K562 (cell line): Measurements from ENCODE around the gene ATP2A1. TPM values are rescaled to one million over a fixed set of nuclear protein-coding genes. Genes with fewer than 3 reads are reported as not detected.
A peak's percentile ranks its signal among the peaks of the same experiment; 100 is the strongest.

Experiments
- ATAC-seq: fragments of 200-7000 bp; cut with Tn5 transposase; 3 replicates; pipeline ENCODE4 v1.9.1; 2020; ENCODE audit warnings: moderate library complexity
- BruUV-seq: library from RNA; stranded (reverse); fragments of 400-500 nt; replicated peaks from 2 replicates; lab custom pipeline; 2021; lab: Mats Ljungman, UMichigan
- CTCF ChIA-PET: fragments of 300-600 bp; formaldehyde crosslinking; extraction: SDS; loops from one replicate; lab custom pipeline; 2021; ENCODE audit warnings: low intra/inter-chr PET ratio; lab: Yijun Ruan, JAX
- POLR2A ChIA-PET: fragments of 300-600, 350-650 bp; sonication (Branson Sonifier 250); formaldehyde crosslinking; extraction: SDS; loops from one replicate; lab custom pipeline; 2021; ENCODE audit warnings: antibody characterized with exemption, inconsistent platforms; lab: Yijun Ruan, JAX
- DNase-seq, 4 experiments: peaks; one replicate each; pipeline versions ENCODE4 v3.0.0 to v3.0.0-alpha.2; 2011 to 2018; ENCODE audit warnings: low spot score in 3 of 4, mixed read lengths in 3 of 4; ENCODE audit errors: extremely low read depth in 1 of 4
- FAIRE-seq: peaks from 2 replicates; lab custom pipeline; 2011; peaks lifted over from hg19 to GRCh38; lab: Jason Lieb, UNC
- H2AFZ ChIP-seq: 2 replicates; pipeline ENCODE4 v1.6.0; 2011; ENCODE audit warnings: low read depth, low read length, control low read depth, inconsistent platforms
- H3K27ac ChIP-seq: fragments of 200-600 bp; 3 replicates; pipeline ENCODE4 v1.8.0; 2011; ENCODE audit warnings: low read depth, mild to moderate bottlenecking, control low read depth, inconsistent platforms, low read length, moderate library complexity, mixed read lengths; ENCODE audit errors: extremely low read depth
- H3K27me3 ChIP-seq, 2 experiments: fragments of 300-600 bp in 1 of 2; 2 replicates in 1 of 2; 3 replicates in 1 of 2; pipeline versions ENCODE4 v1.6.0 to v1.8.0; 2011; ENCODE audit warnings: inconsistent platforms in 2 of 2, low read length in 2 of 2, mild to moderate bottlenecking in 1 of 2, mixed read lengths in 1 of 2, moderate library complexity in 1 of 2; ENCODE audit not compliant: control insufficient read depth in 2 of 2, insufficient read depth in 2 of 2
- H3K36me3 ChIP-seq: fragments of 300-600 bp; 3 replicates; pipeline ENCODE4 v1.8.0; 2011; ENCODE audit warnings: mild to moderate bottlenecking, low read length, inconsistent platforms; ENCODE audit not compliant: control insufficient read depth, insufficient read depth
- H3K4me1 ChIP-seq, 2 experiments: fragments of 200-600 bp in 1 of 2; replicated peaks in 1 of 2; 2 replicates in 1 of 2; 3 replicates in 1 of 2; pipeline versions ENCODE4 v1.5.1 to v1.8.0; 2011; ENCODE audit warnings: inconsistent platforms in 2 of 2, low read length in 2 of 2, mild to moderate bottlenecking in 1 of 2, mixed read lengths in 1 of 2, moderate library complexity in 1 of 2; ENCODE audit not compliant: control insufficient read depth in 2 of 2, insufficient read depth in 2 of 2
- H3K4me2 ChIP-seq: 2 replicates; pipeline ENCODE4 v1.6.1; 2011; ENCODE audit warnings: low read length, control low read depth, inconsistent platforms, mixed read lengths; ENCODE audit not compliant: insufficient read depth
- H3K4me3 ChIP-seq: fragments of 200-600 bp; sonication (generic), shearing (Covaris generic); 2 replicates; pipeline ENCODE4 v1.5.1; 2016; ENCODE audit warnings: control low read depth, inconsistent platforms
- H3K79me2 ChIP-seq: fragments of 200-600 bp; 3 replicates; pipeline ENCODE4 v1.8.0; 2011; ENCODE audit warnings: low read length, inconsistent platforms; ENCODE audit not compliant: control insufficient read depth, insufficient read depth
- H3K9ac ChIP-seq, 2 experiments: 2 replicates each; pipeline versions ENCODE4 v1.6.0 to v1.6.1; 2011; ENCODE audit warnings: low read depth in 2 of 2, low read length in 2 of 2, control low read depth in 1 of 2, inconsistent platforms in 1 of 2, mild to moderate bottlenecking in 1 of 2, mixed read lengths in 1 of 2; ENCODE audit not compliant: insufficient read depth in 1 of 2
- H3K9me1 ChIP-seq: one replicate; pipeline ENCODE4 v1.6.0; 2011; ENCODE audit warnings: inconsistent platforms, mild to moderate bottlenecking, low read length, moderate library complexity; ENCODE audit not compliant: control insufficient read depth, insufficient read depth
- H3K9me3 ChIP-seq: replicated peaks from 2 replicates; pipeline ENCODE4 v1.5.1; 2011; ENCODE audit warnings: low read depth, low read length, inconsistent platforms; ENCODE audit not compliant: control insufficient read depth, insufficient read depth
- H4K20me1 ChIP-seq: replicated peaks from 2 replicates; pipeline ENCODE4 v1.6.1; 2011; ENCODE audit warnings: low read length, inconsistent platforms, mixed read lengths; ENCODE audit not compliant: control insufficient read depth, insufficient read depth
- JUNB ChIP-seq: fragments of 450-650 bp; formaldehyde crosslinking; conservative IDR thresholded peaks from 2 replicates; pipeline ENCODE4 v1.4.0; 2020; ENCODE audit warnings: mild to moderate bottlenecking
- RBBP5 ChIP-seq: fragments of 200-600 bp; sonication (generic); IDR thresholded peaks from 2 replicates; pipeline ENCODE4 v1.6.1; 2012; ENCODE audit warnings: borderline replicate concordance, mild to moderate bottlenecking, low read length, control low read depth, inconsistent platforms; ENCODE audit not compliant: insufficient read depth, poor library complexity, severe bottlenecking
- TRIM24 ChIP-seq, 2 experiments: fragments of 450-650 bp; IDR thresholded peaks; 2 replicates each; pipeline ENCODE4 v1.6.1; 2016
- ZFP1 ChIP-seq: fragments of 450-650 bp; formaldehyde crosslinking; IDR thresholded peaks from 2 replicates; pipeline ENCODE4 v1.4.0; 2020; ENCODE audit warnings: mild to moderate bottlenecking, mixed read lengths
- WGBS: fragments of 100-300 bp; shearing (Covaris generic); methylation state at CpG from one replicate; pipeline ENCODE4 v1.1.6; 2016; ENCODE audit warnings: low coverage, mixed read lengths; ENCODE audit not compliant: insufficient coverage; ENCODE audit errors: missing lambda C conversion rate; 5-methylcytosine and 5-hydroxymethylcytosine counted together
- in situ Hi-C: fragments of 300-500 bp; cut with MboI; formaldehyde crosslinking; loops from 4 replicates; pipeline ENCODE4 v1.15.0; 2018; ENCODE audit warnings: inconsistent platforms, mixed read lengths
- intact Hi-C: fragments of 100-400 bp; cut with micrococcal nuclease; formaldehyde crosslinking; loops from 2 replicates; pipeline ENCODE4 v1.14.2; 2022
- polyA plus RNA-seq, 8 experiments: library from polyadenylated mRNA; depleted of rRNA in 4 of 8; stranded (reverse) in 5 of 8; unstranded in 3 of 8; fragments of >200 nt; fragmentation: Nextera tagmentation in 2 of 8; fragmentation: Illumina TruSeq in 1 of 8; extraction: Ambion mirVana in 2 of 8; extraction: Trizol in 1 of 8; gene quantifications; 2 replicates each; pipeline versions ENCODE4 v1.2.1 to v1.2.3, GENCODE V29; 2011 to 2014; ENCODE audit warnings: inconsistent platforms in 1 of 8, missing spikeins in 1 of 8
- total RNA-seq, 7 experiments: library from RNA; depleted of rRNA in 6 of 7; stranded (reverse); fragments of >200 nt in 6 of 7; fragmentation: Illumina TruSeq in 2 of 7; extraction: Trizol in 2 of 7; gene quantifications; 2 replicates each; pipeline versions ENCODE4 v1.2.1 to v1.2.3, GENCODE V29; 2011 to 2021; ENCODE audit warnings: low replicate concordance in 1 of 7
- TF ChIP-seq, protein P1 (sequence below), 2 experiments: fragments of 250-450 bp in 1 of 2; fragments of 450-650 bp in 1 of 2; sonication (Bioruptor Pico) in 1 of 2; IDR thresholded peaks; 2 replicates each; pipeline versions ENCODE4 v1.6.1 to v1.8.0; 2016 to 2021; ENCODE audit warnings: mild to moderate bottlenecking in 2 of 2, moderate library complexity in 2 of 2, missing compliant biosample characterization in 1 of 2, missing genetic modification characterization in 1 of 2
- TF ChIP-seq, protein P2 (sequence below): fragments of 450-650 bp; formaldehyde crosslinking; IDR thresholded peaks from 2 replicates; pipeline ENCODE4 v1.4.0; 2020; ENCODE audit warnings: mild to moderate bottlenecking, moderate library complexity
- TF ChIP-seq, protein P3 (sequence below): sonication (generic); formaldehyde crosslinking; IDR thresholded peaks from 2 replicates; pipeline ENCODE4 v1.8.0; 2022; ENCODE audit warnings: missing genetic modification reagents, mild to moderate bottlenecking, borderline replicate concordance
- TF ChIP-seq, protein P4 (sequence below), 2 experiments: fragments of 450-650 bp; IDR thresholded peaks; 2 replicates each; pipeline ENCODE4 v1.6.1; 2016; ENCODE audit warnings: mild to moderate bottlenecking in 2 of 2, borderline replicate concordance in 1 of 2, low read depth in 1 of 2, moderate library complexity in 1 of 2

The ATP2A1 gene
- total and polyA plus RNA-seq, 9 of the 15 experiments (the other 6 are each of a cell fraction or from before 2014, with no cell fraction given), result 0.25 to 2.6 (median 0.65) TPM

DNA sequence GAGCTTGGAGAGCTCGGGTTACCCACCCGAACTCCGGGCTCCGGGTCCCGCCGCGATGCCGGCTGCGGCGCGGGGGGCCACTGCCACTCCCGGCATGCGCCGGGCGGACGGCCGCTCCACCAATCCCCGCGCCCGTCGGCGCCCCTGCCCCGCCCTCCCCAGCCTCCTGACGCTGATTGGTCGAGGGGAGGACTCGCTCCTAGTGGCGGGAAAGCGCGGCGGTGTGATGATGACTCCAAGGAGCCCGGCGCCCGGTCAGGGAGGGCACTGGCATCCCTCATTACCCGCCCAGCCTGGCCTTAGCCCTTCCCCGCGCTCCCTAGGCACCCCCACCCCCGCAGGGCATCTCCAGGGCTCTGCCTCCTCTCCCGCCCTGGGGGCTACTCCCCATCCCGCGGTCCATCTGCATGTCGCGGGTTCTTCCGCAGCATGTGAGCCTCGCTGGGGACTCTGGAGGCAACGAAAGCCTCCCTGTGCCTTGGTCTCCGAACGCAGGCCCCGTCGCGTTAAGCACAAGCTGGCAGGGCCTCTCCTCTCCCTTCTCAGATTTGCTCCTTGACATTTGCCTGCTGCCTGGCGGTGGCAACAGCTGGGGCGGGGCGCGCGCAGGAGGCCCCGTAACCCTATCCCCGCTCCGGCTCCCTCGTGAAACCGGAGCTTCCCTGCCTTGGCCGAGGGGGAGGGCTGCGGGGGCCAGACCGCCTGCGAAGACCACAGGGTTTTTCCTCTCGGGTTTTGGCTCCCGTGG lies 1.7 kb downstream of the ATP2A1 start:
- ChIA-PET CTCF (no interaction called here), POLR2A (interaction anchor here (0.6 to 2.1 kb wide), 6 partner anchors 8 to 64 kb away, joined by 3 to 10 read pairs (median 4); partner anchors contain the start of gene SH2B1)
- Histone ChIP-seq H3K9me3 (no peaks in the 10 kb centered on the region), H3K79me2 (peaks cover 9% of the 10 kb centered on the region), H2AFZ (peak overlapping the region; percentile 93), H3K4me1 (peaks cover 11 to 67% of the 10 kb centered on the region in 2 experiments; a peak in 4 of 5 replicates), H3K36me3 (peaks cover 2% of the 10 kb centered on the region; the same call in 1 of the 3 replicates), H3K4me2 (peak overlapping the region; percentile 84), H3K27ac (peak overlapping the region; percentile 61), H3K4me3 (peak overlapping the region; percentile 82), H3K9me1 (no peaks in the 10 kb centered on the region), H3K27me3 (no peaks in the 10 kb centered on the region), H4K20me1 (no peaks in the 10 kb centered on the region), H3K9ac (peak overlapping the region; percentile 70 to 92; a peak in 3 of 4 replicates)
- ATAC-seq, result peak; percentile 97
- peak; percentile 95 to 99 (median 99) for DNase-seq
- in situ Hi-C loops, result no loop called here
- no TSS peak for BruUV-seq
- 4% methylated on average over 28 of the region's 66 CpGs for WGBS
- intact Hi-C loops, result loop anchor here (5.0 kb wide), 2 partner anchors 33 to 57 kb away; partner anchors contain the start of gene TUFM
- FAIRE-seq, result peak; percentile 85
- no peak for TF ChIP-seq TRIM24 (IDR thresholded peaks at IDR 0.05)
- peak; percentile 52 for TF ChIP-seq RBBP5
- TF ChIP-seq, protein P1, sequence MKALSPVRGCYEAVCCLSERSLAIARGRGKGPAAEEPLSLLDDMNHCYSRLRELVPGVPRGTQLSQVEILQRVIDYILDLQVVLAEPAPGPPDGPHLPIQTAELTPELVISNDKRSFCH (CRISPR knock-in tag; IDR thresholded peaks at IDR 0.05), result no peak
- TF ChIP-seq, protein P1 (tag; IDR thresholded peaks at IDR 0.05), result peak; percentile 49
- no peak for TF ChIP-seq JUNB (CRISPR knock-in tag)
- TF ChIP-seq, protein P2, sequence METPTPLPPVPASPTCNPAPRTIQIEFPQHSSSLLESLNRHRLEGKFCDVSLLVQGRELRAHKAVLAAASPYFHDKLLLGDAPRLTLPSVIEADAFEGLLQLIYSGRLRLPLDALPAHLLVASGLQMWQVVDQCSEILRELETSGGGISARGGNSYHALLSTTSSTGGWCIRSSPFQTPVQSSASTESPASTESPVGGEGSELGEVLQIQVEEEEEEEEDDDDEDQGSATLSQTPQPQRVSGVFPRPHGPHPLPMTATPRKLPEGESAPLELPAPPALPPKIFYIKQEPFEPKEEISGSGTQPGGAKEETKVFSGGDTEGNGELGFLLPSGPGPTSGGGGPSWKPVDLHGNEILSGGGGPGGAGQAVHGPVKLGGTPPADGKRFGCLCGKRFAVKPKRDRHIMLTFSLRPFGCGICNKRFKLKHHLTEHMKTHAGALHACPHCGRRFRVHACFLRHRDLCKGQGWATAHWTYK (CRISPR knock-in tag), result peak; percentile 54; the same call in 1 of the 2 replicates
- TF ChIP-seq, protein P3, sequence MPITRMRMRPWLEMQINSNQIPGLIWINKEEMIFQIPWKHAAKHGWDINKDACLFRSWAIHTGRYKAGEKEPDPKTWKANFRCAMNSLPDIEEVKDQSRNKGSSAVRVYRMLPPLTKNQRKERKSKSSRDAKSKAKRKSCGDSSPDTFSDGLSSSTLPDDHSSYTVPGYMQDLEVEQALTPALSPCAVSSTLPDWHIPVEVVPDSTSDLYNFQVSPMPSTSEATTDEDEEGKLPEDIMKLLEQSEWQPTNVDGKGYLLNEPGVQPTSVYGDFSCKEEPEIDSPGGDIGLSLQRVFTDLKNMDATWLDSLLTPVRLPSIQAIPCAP, result 0 out of 2 replicates have a peak, but pooled peaks have one; percentile 70
- TF ChIP-seq ZFP1 (CRISPR knock-in tag), result no peak
- TF ChIP-seq, protein P4, sequence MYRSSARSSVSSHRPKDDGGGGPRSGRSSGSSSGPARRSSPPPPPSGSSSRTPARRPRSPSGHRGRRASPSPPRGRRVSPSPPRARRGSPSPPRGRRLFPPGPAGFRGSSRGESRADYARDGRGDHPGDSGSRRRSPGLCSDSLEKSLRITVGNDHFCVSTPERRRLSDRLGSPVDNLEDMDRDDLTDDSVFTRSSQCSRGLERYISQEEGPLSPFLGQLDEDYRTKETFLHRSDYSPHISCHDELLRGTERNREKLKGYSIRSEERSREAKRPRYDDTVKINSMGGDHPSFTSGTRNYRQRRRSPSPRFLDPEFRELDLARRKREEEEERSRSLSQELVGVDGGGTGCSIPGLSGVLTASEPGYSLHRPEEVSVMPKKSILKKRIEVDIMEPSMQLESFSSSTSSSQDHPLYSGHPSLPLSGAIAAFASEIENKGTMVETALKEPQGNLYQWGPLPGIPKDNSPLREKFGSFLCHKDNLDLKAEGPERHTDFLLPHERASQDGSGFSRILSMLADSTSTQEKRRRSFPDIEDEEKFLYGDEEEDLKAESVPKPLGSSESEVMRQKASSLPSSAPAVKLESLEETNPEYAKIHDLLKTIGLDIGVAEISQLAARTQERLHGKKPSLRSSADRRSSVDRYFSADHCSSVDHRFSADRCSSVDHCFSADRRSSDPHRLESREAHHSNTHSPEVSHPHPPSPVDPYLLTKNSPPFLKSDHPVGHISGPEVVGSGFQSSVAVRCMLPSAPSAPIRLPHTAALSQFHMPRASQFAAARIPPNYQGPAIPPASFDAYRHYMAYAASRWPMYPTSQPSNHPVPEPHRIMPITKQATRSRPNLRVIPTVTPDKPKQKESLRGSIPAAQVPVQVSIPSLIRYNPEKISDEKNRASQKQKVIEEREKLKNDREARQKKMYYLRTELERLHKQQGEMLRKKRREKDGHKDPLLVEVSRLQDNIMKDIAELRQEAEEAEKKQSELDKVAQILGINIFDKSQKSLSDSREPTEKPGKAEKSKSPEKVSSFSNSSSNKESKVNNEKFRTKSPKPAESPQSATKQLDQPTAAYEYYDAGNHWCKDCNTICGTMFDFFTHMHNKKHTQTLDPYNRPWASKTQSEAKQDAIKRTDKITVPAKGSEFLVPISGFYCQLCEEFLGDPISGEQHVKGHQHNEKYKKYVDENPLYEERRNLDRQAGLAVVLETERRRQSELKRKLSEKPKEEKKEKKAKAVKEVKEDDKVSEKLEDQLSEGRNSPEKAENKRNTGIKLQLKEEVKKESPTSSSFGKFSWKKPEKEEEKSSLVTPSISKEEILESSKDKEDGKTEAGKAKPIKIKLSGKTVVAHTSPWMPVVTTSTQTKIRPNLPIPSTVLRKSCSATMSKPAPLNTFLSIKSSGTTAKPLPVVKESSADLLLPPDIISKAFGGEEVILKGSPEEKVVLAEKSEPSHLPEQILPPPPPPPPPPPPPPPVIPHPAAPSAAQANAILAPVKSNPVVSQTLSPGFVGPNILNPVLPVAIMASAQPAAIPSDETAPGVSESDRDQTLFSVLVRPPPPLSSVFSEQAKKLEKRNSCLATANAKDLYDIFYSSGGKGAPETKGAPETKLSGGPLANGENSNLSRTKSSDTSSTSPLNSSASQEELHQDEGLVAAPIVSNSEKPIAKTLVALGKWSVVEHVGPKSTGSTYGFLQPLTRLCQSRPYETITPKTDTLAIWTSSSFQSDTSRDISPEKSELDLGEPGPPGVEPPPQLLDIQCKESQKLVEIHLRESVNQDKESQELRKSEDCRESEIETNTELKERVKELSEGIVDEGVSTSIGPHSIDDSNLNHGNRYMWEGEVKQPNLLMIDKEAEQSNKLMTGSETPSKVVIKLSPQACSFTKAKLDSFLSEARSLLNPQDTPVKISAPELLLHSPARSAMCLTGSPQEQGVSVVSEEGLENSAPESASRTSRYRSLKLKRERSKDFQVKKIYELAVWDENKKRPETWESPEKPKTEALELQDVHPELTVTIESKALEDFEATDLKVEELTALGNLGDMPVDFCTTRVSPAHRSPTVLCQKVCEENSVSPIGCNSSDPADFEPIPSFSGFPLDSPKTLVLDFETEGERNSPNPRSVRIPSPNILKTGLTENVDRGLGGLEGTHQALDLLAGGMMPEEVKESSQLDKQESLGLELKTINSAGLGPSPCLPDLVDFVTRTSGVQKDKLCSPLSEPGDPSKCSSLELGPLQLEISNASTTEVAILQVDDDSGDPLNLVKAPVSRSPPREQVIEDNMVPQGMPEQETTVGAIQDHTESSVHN (IDR thresholded peaks at IDR 0.05; ENCODE audit: borderline replicate concordance in 1 of 2, low read depth in 1 of 2), result no peak
